Gastroesophageal sphincter (tissue), 3 donors: ENCODE measurements around the gene LRP1B.

Source experiments
- CTCF ChIP-seq, 4 experiments: fragments of 200-600 bp in 2 of 4; fragments of 450-650 bp in 2 of 4; sonication (generic) in 1 of 4; IDR thresholded peaks; one replicate each; pipeline ENCODE4 v1.5.1; 2017 to 2019; ENCODE audit warnings: antibody characterized with exemption in 4 of 4, mild to moderate bottlenecking in 2 of 4, moderate library complexity in 2 of 4
- EP300 ChIP-seq: sonication (generic); formaldehyde crosslinking; IDR thresholded peaks from one replicate; pipeline ENCODE4 v1.6.1; 2017; ENCODE audit warnings: antibody characterized with exemption, mild to moderate bottlenecking
- POLR2A ChIP-seq, 2 donors: fragments of 450-650 bp; IDR thresholded peaks; one replicate each; pipeline ENCODE4 v1.6.1; 2017; ENCODE audit warnings: antibody characterized with exemption in 2 of 2, mild to moderate bottlenecking in 2 of 2, moderate library complexity in 1 of 2
- POLR2AphosphoS5 ChIP-seq: sonication (generic); formaldehyde crosslinking; IDR thresholded peaks from one replicate; pipeline ENCODE4 v1.6.1; 2017; ENCODE audit warnings: antibody characterized with exemption

GRCh38 chr2:142052220-142052863, 78.5 kb downstream of the LRP1B start:
- no peak for TF ChIP-seq POLR2A (IDR thresholded peaks at IDR 0.05)
- TF ChIP-seq CTCF (IDR thresholded peaks at IDR 0.05): no peak
- TF ChIP-seq POLR2AphosphoS5: no peak
- TF ChIP-seq EP300: no peak
